ENCODE data around the gene COLEC11.

Gene COLEC11

GRCh38 chr2:3639653-3640052, 44.7 kb downstream of the COLEC11 start:
- DNase-seq, result no peak

- no peak for DNase-seq
Observed at GRCh38 chr2:3641181-3641580, 46.3 kb downstream of the COLEC11 start.

- DNase-seq, result no peak
Observed at GRCh38 chr2:3641841-3642421, 47.0 kb downstream of the COLEC11 start.

- no peak for DNase-seq
Observed at GRCh38 chr2:3642521-3643215, 47.8 kb downstream of the COLEC11 start.

- DNase-seq, result no peak
Observed at GRCh38 chr2:3643371-3644245, 48.7 kb downstream of the COLEC11 start.

GRCh38 chr2:3644246-3644525, 49.3 kb downstream of the COLEC11 start:
- DNase-seq, result no peak

GRCh38 chr2:3644891-3645605, 50.1 kb downstream of the COLEC11 start:
- no peak for DNase-seq

GRCh38 chr2:3645745-3646389, 51.0 kb downstream of the COLEC11 start:
- DNase-seq, result no peak

- no peak for DNase-seq
Observed at GRCh38 chr2:3646446-3646845, 51.5 kb downstream of the COLEC11 start.

- DNase-seq, result no peak
Observed at GRCh38 chr2:3647246-3647645, 52.3 kb downstream of the COLEC11 start.

- no peak for DNase-seq
Observed at GRCh38 chr2:3647831-3648651, 53.1 kb downstream of the COLEC11 start.

GRCh38 chr2:3648652-3649177, 53.8 kb downstream of the COLEC11 start:
- no peak for DNase-seq

GRCh38 chr2:3649581-3649980, 54.7 kb downstream of the COLEC11 start:
- DNase-seq, result no peak

GRCh38 chr2:3650140-3650920, 55.4 kb downstream of the COLEC11 start:
- DNase-seq, result no peak

GRCh38 chr2:3651691-3652648, 57.1 kb downstream of the COLEC11 start:
- DNase-seq, result peak; percentile 89 to 92

- no peak for DNase-seq
Observed at GRCh38 chr2:3652896-3653625, 58.1 kb downstream of the COLEC11 start.

GRCh38 chr2:3654011-3654410, 59.1 kb downstream of the COLEC11 start:
- DNase-seq, result no peak

- DNase-seq, result no peak
Observed at GRCh38 chr2:3654531-3655225, 59.8 kb downstream of the COLEC11 start.
